IMR-90 (cell line): ENCODE measurements around the gene ZDHHC14. TPM values are rescaled to one million over a fixed set of nuclear protein-coding genes. Genes with fewer than 3 reads are reported as not detected.

ENCODE experiments used
- ATAC-seq: fragments of 200-7000 bp; cut with Tn5 transposase; 2 replicates; pipeline ENCODE4 v1.9.1; 2020; ENCODE audit warnings: low read depth, mild to moderate bottlenecking, moderate library complexity
- BruUV-seq: library from RNA; stranded (reverse); fragments of 400-500 nt; replicated peaks from 2 replicates; lab custom pipeline; 2021; lab: Mats Ljungman, UMichigan
- CTCF ChIA-PET: fragments of 300-600 bp; formaldehyde crosslinking; extraction: SDS; loops from one replicate; lab custom pipeline; 2021; ENCODE audit warnings: antibody characterized with exemption; lab: Yijun Ruan, JAX
- POLR2A ChIA-PET: fragments of 300-600 bp; sonication (Branson Sonifier 250); formaldehyde crosslinking; loops from one replicate; lab custom pipeline; 2022; ENCODE audit warnings: antibody characterized with exemption; ENCODE audit not compliant: unreplicated experiment; lab: Charles Lee
- DNase-seq: peaks from one replicate; pipeline ENCODE4 v3.0.0; 2013
- H2AFZ ChIP-seq: replicated peaks from 2 replicates; pipeline ENCODE3; 2013; ENCODE audit warnings: low read length, mild to moderate bottlenecking; ENCODE audit not compliant: poor library complexity
- H2AK5ac ChIP-seq: 2 replicates; pipeline ENCODE4 v1.6.1; 2013; ENCODE audit warnings: low read depth, low read length, inconsistent platforms
- H2AK9ac ChIP-seq: replicated peaks from 2 replicates; pipeline ENCODE3; 2013; ENCODE audit warnings: mild to moderate bottlenecking, low read depth, low read length, moderate library complexity; ENCODE audit not compliant: poor library complexity
- H2BK120ac ChIP-seq: 2 replicates; pipeline ENCODE4 v1.6.1; 2013; ENCODE audit warnings: low read depth, low read length, inconsistent platforms
- H2BK15ac ChIP-seq: 3 replicates; pipeline ENCODE4 v1.6.1; 2013; ENCODE audit warnings: low read depth, low read length, inconsistent platforms
- H2BK20ac ChIP-seq: 2 replicates; pipeline ENCODE4 v1.6.1; 2013; ENCODE audit warnings: low read depth, mild to moderate bottlenecking, inconsistent platforms, low read length, moderate library complexity
- H2BK5ac ChIP-seq: 2 replicates; pipeline ENCODE4 v1.6.1; 2013; ENCODE audit warnings: mild to moderate bottlenecking, low read depth, low read length, inconsistent platforms; ENCODE audit not compliant: poor library complexity, severe bottlenecking
- H3K14ac ChIP-seq: replicated peaks from 2 replicates; pipeline ENCODE4 v1.6.1; 2013; ENCODE audit warnings: low read depth, low read length, inconsistent platforms
- H3K18ac ChIP-seq: 2 replicates; pipeline ENCODE4 v1.6.1; 2013; ENCODE audit warnings: low read depth, low read length, control low read depth
- H3K23ac ChIP-seq: 2 replicates; pipeline ENCODE4 v1.6.1; 2013; ENCODE audit warnings: low read depth, low read length, inconsistent platforms
- H3K27ac ChIP-seq: 2 replicates; pipeline ENCODE4 v1.5.1; 2013; ENCODE audit warnings: mild to moderate bottlenecking, control low read depth, low read length; ENCODE audit not compliant: insufficient read depth
- H3K27me3 ChIP-seq: 2 replicates; pipeline ENCODE4 v1.6.1; 2013; ENCODE audit warnings: low read length; ENCODE audit not compliant: control insufficient read depth, insufficient read depth
- H3K36me3 ChIP-seq: 2 replicates; pipeline ENCODE4 v1.6.1; 2013; ENCODE audit warnings: low read length, mixed read lengths; ENCODE audit not compliant: control insufficient read depth, insufficient read depth
- H3K4ac ChIP-seq: 2 replicates; pipeline ENCODE4 v1.6.1; 2013; ENCODE audit warnings: low read depth, low read length, inconsistent platforms
- H3K4me1 ChIP-seq: 2 replicates; pipeline ENCODE4 v1.6.1; 2013; ENCODE audit warnings: low read length, mixed read lengths; ENCODE audit not compliant: control insufficient read depth, insufficient read depth
- H3K4me2 ChIP-seq: 2 replicates; pipeline ENCODE4 v1.6.1; 2013; ENCODE audit warnings: low read depth, mild to moderate bottlenecking, control low read depth, low read length, moderate library complexity
- H3K4me3 ChIP-seq: 2 replicates; pipeline ENCODE4 v1.5.1; 2013; ENCODE audit warnings: low read depth, mild to moderate bottlenecking, control low read depth, low read length, moderate library complexity; ENCODE audit not compliant: insufficient read depth
- H3K56ac ChIP-seq: 2 replicates; pipeline ENCODE4 v1.6.1; 2013; ENCODE audit warnings: low read length, inconsistent platforms; ENCODE audit not compliant: insufficient read depth; ENCODE audit errors: extremely low read depth
- H3K79me1 ChIP-seq, 2 experiments: 2 replicates each; pipeline ENCODE4 v1.6.1; 2013; ENCODE audit warnings: low read length in 2 of 2, inconsistent platforms in 1 of 2, low read depth in 1 of 2
- H3K9ac ChIP-seq: 2 replicates; pipeline ENCODE4 v1.6.1; 2013; ENCODE audit warnings: low read depth, low read length, control low read depth
- H3K9me1 ChIP-seq: 2 replicates; pipeline ENCODE4 v1.6.1; 2013; ENCODE audit warnings: low read length, inconsistent platforms; ENCODE audit not compliant: insufficient read depth
- H3K9me3 ChIP-seq: 2 replicates; pipeline ENCODE4 v1.6.1; 2013; ENCODE audit warnings: low read length; ENCODE audit not compliant: control insufficient read depth, insufficient read depth
- H4K20me1 ChIP-seq: 2 replicates; pipeline ENCODE4 v1.6.1; 2013; ENCODE audit warnings: low read length, inconsistent platforms; ENCODE audit not compliant: insufficient read depth
- H4K5ac ChIP-seq: 2 replicates; pipeline ENCODE4 v1.6.1; 2013; ENCODE audit warnings: mild to moderate bottlenecking, low read depth, low read length, control low read depth
- H4K8ac ChIP-seq, 2 experiments: 2 replicates each; pipeline ENCODE4 v1.6.1; 2013; ENCODE audit warnings: low read depth in 2 of 2, low read length in 2 of 2, control low read depth in 1 of 2, inconsistent platforms in 1 of 2
- H4K91ac ChIP-seq: 2 replicates; pipeline ENCODE4 v1.6.1; 2013; ENCODE audit warnings: low read depth, low read length, inconsistent platforms; ENCODE audit not compliant: insufficient read depth
- CHD1 ChIP-seq: IDR thresholded peaks from 2 replicates; pipeline ENCODE4 v1.6.1; 2012; ENCODE audit warnings: low read depth, low read length, improper control_type of control experiment
- MAFK ChIP-seq: IDR thresholded peaks from 2 replicates; pipeline ENCODE4 v1.6.1; 2012; ENCODE audit warnings: low read depth, low read length, improper control_type of control experiment
- WGBS, 2 experiments: methylation state at CpG; one replicate each; pipeline versions ENCODE4 v1.1.5 to v1.1.7; 2013; ENCODE audit warnings: missing lambda C conversion rate in 2 of 2; ENCODE audit not compliant: insufficient read length in 1 of 2; ENCODE audit errors: extremely low coverage in 2 of 2; 5-methylcytosine and 5-hydroxymethylcytosine counted together
- dilution Hi-C: fragments of 300-500 bp; cut with HindIII; formaldehyde crosslinking; loops from one replicate; pipeline ENCODE4 v1.14.3; 2018; ENCODE audit warnings: low sequenced_read_pairs; ENCODE audit not compliant: unreplicated experiment
- in situ Hi-C: fragments of 300-500 bp; cut with MboI; formaldehyde crosslinking; loops from 3 replicates; pipeline ENCODE4 v1.14.3; 2019; ENCODE audit warnings: low sequenced_read_pairs, inconsistent platforms, mixed read lengths
- intact Hi-C: fragments of 100-400 bp; cut with micrococcal nuclease; formaldehyde crosslinking; loops from 2 replicates; pipeline ENCODE4 v1.10.0; 2022
- polyA plus RNA-seq, 3 experiments: library from polyadenylated mRNA; depleted of rRNA; stranded (reverse); fragments of >200 nt; gene quantifications; 2 replicates each; pipeline ENCODE4 v1.2.3, GENCODE V29; 2012; ENCODE audit warnings: low replicate concordance in 1 of 3
- total RNA-seq: library from RNA; depleted of rRNA; stranded (reverse); fragments of >200 nt; gene quantifications from 2 replicates; pipeline ENCODE4 v1.2.3, GENCODE V29; 2012

The ZDHHC14 gene
- total and polyA plus RNA-seq, 2 of the 4 experiments (the other 2 are of a cell fraction): 0.90 to 2.0 TPM

DNA sequence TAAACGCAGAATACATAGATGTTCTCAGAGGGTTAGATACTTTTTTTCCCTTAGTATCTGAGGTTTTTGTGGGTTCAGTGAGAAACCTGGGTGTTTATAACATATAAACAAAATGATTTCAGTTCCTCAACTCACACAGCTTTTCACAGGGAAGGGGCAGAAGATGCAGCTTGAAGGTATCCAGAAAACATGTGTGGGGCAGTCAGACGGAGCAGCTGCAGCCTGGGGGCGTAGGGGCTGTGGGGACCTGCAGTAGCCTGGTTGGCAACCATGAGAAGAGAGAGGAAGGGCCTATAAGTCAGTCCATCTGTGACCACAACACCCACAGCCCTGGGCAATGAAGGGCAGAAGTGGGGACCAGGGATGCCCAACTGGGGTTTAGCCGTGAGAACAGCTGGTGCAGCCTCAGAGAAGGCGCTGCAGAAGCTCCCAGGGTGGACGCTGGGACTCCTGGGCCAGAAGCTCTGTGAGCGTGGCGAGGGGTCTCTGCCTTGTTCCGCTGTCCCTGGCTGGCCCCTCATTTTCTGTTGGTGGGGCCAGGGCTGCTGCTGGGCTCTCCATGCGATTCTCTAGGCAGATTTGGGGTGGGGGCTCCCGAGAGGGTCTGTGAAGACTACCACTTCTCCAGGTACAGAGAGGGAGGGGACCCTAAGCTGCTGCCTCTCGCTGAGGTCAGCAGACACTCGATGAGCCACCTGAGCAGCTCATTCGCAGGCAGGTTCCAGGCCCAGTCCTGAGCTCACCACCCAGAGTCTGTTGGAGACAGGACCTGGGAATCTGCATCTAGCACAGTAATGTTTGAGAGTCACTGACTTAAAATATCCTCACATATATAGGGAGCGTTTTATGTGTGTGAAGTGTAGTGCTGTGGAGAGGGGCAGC is 181.2 kb downstream of the ZDHHC14 start:
- DNase-seq: no peak
- no peak overlapping the region for H3K18ac ChIP-seq
- dilution Hi-C loops: no loop called here
- 91% methylated on average over 5 of the region's 15 CpGs; no CpG with 5 or more reads in 1 of the 2 experiments for WGBS, 2 experiments
- no peak overlapping the region for H2BK120ac ChIP-seq
- H3K23ac ChIP-seq: no peak overlapping the region
- H3K14ac ChIP-seq: no peak overlapping the region
- in situ Hi-C loops: no loop called here
- no peak overlapping the region for H3K56ac ChIP-seq
- H4K20me1 ChIP-seq: no peaks in the 10 kb centered on the region
- H2AFZ ChIP-seq: no peak overlapping the region
- no peaks in the 10 kb centered on the region for H3K9me1 ChIP-seq
- no peak overlapping the region for H3K4me3 ChIP-seq
- H2AK9ac ChIP-seq: no peak overlapping the region
- intact Hi-C loops: no loop called here
- no peak overlapping the region for H4K91ac ChIP-seq
- no peaks in the 10 kb centered on the region; the same call in 1 of the 2 replicates for H3K27me3 ChIP-seq
- H4K5ac ChIP-seq: no peak overlapping the region
- H3K9me3 ChIP-seq: no peaks in the 10 kb centered on the region
- no peak overlapping the region for H2BK20ac ChIP-seq
- no TSS peak for BruUV-seq
- no peak overlapping the region for H3K9ac ChIP-seq
- H3K79me1 ChIP-seq: no peaks in the 10 kb centered on the region
- no peak overlapping the region for H4K8ac ChIP-seq
- no peak overlapping the region for H3K27ac ChIP-seq
- ChIA-PET POLR2A (no interaction called here), CTCF (no interaction called here)
- H2BK5ac ChIP-seq: no peak overlapping the region
- H2BK15ac ChIP-seq: no peak overlapping the region
- TF ChIP-seq MAFK (no peak), CHD1 (no peak)
- no peaks in the 10 kb centered on the region for H3K36me3 ChIP-seq
- no peak overlapping the region for H2AK5ac ChIP-seq
- H3K4ac ChIP-seq: no peak overlapping the region
- no peak for ATAC-seq
- peaks cover 2% of the 10 kb centered on the region; the same call in 1 of the 2 replicates for H3K4me1 ChIP-seq
- no peak overlapping the region for H3K4me2 ChIP-seq
